H4 (cell line): Measurements from ENCODE around the gene IRF1. TPM values are rescaled to one million over a fixed set of nuclear protein-coding genes. Genes with fewer than 3 reads are reported as not detected.

Experiments
- DNase-seq: peaks from one replicate; pipeline ENCODE4 v3.0.0-alpha.2; 2015; ENCODE audit warnings: low spot score
- total RNA-seq: library from RNA; depleted of rRNA; stranded (reverse); fragments of >200 nt; shearing (Covaris generic); gene quantifications from 2 replicates; pipeline ENCODE4 v1.2.3, GENCODE V29; 2014

Gene IRF1
- total RNA-seq, 1 experiment from 2014 or later: 30.2 TPM

DNA sequence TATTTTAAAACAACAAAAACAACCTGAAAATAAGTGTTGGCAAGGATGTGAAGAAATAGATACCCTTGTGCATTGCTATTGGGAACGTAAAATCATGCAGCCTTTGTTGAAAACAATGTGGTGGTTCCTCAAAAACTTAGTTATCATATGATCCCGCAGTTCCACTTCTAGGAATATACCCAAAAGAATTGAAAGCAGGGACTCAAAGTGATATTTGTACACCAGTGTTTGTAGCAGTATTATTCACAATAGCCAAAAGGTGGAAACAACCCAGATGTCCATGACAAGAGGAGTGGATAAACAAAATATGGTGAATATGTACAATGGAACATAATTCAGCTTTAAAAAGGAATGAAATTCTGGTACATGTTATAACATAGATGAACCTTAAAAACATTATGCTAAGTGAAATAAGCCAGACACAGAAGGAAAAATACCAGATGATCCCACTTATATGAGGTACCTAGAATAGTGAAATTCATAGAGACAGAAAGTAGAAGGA is 29.0 kb downstream of the IRF1 start:
- DNase-seq: no peak

DNA sequence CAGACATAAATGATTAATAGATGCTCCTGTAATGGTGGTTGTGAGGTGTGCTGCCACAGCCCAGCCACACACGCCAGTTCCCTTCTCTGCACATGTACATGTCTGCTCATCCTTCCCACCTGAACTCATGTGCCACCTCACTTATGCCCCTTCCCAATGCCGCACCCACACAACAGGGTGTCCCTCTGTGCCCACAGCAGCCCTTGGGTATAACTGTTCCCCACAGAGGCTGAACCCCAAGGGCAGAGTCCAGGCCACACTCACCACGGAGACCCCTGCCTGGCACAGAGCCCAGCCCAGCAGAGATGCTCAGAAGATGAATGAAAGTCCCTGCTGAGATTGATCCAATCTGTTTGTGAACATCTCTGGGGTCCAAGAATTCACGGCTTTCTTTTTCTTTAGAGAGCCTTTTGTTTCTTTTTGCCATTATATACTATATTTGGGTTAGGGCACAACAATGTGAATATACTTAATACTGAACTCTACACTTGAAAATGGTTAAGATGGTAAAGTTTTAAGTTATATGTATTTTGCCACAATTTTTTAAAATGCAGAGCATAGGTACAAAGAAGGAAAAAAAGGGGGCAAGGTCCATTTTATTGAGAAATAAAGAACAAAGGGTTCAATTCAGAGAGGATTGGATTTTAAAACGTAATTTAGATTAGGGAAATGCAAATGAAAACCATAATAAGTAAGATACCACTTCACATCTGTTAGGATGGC is 29.6 kb downstream of the IRF1 start:
- no peak for DNase-seq

DNA sequence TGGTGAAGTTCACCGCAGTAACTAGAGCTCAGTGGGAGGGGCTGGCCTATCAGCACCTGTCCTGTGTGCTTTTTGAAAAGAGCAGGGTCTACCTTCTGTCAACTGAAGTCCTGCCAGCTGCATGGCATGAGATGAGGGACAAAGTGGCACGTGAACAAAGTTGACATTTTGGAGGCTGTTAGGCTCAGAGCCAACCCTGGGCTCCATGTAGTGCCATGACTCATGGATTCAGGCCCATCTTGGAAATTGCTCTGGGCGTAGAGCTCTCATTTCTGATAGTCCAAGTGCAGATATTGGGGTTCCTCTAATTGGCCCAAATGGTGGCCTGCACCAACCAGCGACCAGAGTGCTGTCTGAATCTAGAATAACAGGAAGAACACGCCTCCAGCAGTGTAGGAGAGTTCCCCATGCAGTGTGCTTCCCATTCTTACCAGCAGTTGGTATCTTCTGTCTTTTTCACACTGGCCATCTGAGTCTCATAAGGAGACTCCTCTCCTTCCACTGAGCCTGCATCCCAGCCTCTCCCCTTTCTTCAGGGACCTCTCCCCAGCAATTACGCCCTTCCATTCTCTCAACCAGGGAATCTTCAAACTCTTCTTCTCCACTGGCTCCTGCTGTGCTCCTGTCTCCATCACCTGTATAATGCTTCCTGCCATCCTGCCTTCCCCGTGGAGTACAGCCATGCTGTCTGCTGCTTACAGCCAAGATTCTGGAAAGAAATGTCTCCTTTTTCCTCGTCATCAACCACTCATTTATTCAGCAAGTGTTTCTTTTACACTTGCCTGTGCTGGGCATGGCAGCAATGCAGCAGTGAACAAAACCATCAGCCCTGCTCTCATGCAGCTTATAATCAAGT is 30.4 kb downstream of the IRF1 start:
- DNase-seq: peak; percentile 71

DNA sequence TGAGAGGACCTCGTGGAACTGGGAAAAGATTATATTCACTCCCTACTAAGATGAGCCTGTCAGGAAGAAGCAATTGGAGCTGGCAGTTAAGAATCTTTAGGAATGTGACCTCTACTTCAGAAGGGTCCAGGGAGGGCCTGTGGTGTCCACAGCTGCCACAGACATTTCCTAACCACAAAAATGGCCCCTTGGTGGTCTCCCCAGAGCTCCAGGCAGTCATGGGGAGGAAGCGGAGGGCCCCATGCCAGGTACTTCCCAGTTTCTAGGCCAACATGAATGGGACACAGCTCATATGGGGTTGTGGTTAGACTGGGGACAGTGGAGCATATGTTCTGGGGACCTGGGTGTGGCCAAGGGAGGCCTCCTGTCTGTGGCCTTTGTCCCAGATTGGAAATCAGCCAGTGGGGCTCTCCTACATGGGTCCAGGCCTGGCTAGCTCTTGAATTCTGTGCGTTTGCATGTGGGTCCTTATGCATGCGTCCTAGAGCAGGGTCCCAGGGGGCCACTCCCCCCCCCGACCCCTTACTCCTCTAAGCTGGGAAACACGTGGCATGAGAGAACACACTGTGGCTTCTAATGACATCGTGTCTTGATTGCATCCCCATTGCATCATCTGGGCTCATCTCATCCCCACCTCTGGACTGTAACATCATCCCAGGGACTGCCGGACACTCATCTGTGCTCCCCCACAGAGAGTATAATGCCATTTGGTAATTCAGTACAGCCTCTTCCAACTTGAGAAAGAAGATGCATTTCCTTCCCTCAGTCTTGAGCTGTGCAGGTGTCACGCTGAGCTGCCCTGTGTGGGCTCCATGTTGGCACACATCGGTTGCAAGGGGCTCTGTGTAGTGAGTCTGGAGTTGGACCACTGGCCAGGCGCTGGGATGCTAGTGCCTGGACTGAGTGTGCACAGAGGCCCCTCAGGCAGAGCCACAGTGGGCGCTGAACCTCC is 31.3 kb downstream of the IRF1 start:
- DNase-seq: peak; percentile 93

DNA sequence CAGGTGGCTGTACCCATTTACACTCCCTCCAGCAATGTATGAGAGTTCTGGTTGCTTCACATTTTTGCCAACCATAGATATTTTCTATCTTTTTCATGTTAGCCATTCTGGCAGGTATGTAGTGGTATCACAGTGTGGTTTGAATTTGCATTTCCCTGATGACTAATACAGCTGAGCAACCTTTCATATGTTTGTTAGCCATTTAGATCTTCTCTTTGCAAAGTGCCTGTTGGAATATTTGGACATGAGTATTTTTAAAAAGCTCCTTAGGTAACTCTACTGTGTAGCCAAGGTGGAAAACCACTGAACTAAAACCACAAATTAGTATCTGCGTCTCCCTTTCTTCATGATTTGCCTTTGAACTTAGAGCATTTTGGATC is 31.9 kb downstream of the IRF1 start:
- peak; percentile 74 for DNase-seq

DNA sequence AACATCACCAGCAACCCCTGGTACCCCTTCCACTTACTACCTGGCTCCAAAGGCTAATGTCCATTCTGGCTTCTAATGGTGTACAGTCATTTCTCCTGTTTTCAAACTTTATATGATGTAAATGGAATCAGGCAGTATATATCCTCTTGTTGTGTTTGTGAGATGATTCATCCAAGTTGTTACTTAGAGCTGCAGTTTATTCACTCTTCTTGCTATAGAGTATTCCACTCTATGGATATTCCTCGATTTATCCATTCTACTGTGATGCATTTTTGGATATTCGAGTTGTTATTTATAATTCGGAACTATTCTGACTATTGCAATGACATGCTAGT is 32.4 kb downstream of the IRF1 start:
- no peak for DNase-seq

DNA sequence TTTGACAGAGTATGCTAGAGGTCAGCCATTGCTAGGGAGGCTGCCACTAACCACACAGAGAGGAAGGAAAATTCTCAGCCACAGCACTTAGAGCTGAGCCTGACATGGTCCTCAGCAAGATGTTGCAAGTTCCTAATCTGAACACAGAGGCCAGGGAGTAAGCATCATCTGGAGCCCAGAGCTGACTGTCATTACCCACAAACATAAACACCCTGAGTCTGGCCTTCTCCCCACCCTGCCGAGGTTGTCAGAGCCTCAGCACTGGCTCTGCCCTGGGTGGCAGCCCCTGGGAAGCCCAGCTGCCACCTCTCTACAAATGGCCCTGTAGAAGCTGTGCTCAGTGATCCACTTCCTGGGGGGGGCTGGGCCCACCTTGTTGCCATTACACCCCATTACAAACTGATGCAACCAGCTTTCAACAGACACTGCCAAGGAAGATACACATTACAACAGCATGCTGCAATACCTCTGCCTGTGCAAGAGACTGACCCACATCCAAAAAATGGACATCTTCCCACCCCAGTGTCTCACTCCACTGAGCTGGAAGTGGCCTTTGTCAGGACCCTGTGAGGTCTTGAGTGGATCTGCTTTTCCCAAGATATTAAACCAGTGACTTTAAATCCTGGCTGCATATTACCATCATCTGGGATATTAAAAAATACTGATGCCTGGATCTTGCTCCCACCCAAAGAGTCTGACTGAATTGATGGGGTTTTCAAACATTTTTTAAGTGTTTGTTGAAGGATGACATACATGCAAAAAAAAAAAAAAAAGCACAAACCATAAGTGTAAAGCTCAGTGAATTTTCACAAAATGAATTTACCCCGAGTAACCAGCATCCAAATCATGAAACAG is 33.0 kb downstream of the IRF1 start:
- peak; percentile 93 for DNase-seq

DNA sequence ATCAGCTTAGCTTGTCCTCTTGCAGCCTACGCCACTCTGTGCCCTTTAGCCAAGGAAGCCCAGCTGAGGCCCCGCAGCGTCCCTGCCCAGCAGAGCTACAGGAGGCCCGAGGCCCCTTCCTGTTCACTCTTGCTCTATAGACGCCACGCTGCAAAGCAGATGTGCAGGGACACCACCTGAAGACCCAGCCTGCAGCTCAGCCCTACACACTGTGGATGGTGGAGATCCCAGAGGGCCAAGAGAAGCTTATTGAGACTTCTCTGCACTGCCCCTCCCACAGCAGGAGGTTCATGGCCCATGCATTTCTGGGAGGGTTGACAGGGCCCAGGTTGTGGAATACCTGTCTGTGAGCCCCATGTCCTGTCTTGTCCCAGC is 33.6 kb downstream of the IRF1 start:
- DNase-seq: no peak

DNA sequence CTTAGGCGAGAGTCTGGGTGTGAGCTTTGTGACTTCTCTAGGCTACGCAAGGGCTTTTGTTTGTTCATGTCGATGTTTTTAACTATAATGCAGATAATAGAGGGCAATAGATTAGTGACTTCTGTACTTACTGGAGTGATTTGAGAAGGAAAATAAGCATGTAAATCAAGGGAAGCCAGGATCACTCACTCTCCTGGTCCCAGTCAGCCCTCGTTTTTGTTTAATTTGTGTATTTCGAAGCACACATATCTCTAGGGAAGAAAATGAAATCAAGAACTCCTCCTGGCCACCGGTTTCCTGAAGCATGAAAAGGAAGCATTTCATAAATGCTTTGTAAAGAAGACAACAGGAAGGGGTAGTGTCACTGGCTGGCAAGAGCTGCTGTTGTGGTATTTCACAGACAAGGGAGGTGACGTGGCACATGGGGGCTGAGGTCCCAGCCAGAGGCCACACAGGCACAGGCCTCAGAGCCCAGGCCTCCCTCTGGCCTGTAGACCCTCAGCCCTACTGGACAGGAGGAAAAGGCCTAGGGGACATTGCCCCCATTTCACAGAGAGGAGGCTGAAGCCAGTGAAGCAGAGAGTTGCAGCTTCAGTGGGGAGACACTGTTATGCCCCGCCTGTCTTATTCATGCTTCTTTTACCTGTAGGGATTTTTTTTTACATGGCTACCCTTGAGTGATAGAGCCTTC is 34.1 kb downstream of the IRF1 start:
- DNase-seq: peak; percentile 64

DNA sequence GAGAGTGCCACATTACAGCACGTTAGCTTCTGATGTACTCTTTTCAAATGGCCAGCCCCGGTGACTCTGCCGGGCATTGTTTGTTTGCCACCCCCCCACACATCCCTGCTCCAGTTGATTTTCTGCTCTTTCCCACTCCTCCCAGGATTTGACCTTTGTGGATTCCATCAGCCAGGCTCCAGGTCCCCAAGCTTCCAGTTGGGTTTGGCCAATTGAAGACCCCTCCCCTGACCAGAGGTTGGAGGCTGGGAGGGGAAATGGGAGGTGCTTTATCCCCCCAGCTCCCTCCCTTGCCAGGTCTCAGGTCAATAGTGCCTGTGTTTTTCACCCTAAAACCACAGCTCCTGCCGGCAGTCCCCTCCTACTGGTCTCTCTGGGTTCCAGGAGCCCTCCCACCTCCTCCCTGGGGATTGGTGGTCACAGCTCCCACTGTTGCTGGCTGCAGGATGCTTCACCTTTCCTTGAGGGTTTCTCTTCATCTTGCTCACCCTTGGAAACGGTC is 34.9 kb downstream of the IRF1 start:
- no peak for DNase-seq

DNA sequence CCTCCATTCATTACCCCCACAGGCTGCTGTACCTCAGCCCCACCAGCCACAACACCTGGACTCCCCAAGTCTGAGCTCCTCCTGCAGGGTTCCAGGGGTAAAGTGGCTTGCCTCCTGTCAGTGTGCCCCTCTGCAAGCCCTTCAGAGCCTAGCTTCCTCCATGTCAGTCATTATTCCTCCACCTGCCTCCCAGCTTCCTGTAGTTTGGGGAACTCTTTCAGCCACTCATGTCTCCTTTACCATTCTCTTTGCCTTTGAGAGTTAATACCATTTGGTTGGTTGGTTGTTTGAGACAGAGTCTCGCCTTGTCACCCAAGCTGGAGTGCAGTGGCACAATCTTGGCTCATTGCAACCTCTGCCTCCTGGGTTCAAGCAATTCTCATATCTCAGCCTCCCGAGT is 36.2 kb downstream of the IRF1 start:
- no peak for DNase-seq

DNA sequence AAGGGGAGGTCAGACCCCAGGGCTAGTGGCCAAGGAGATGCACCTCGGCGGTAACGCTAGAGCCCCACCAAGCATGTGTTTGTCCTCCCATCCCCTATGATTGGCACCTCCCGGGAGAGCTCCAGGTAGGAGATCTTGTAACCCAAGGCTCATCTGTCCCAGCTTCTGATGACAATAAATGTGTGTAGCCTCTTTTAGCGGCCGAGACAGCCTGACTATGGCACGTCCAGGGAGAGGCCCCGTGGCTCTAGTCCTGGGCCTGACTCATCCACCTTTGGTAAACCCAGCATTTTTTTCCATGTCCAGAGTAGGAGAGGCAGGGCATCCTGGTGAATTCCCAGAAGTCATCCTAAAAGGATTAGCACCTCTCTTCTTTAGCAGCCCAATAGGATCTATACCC is 39.2 kb downstream of the IRF1 start:
- peak; percentile 41 for DNase-seq

DNA sequence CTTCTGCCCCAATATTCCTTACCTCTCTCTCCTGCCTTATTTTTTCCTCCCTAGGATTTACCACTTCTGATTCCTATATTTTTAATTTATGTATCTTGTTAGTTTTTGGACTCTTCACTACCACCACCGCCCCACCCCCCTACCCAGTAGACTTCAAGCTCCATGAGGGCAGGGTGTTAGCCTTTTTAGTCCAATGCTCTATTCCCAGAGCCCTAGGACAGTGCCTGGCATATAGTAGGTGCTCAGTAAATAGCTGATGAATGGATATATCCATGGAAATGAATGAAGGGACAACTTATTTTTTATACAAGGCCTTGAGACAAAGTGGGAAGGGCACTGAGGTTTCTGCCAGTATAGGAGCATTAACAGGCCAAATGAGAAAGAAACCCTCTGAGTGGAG is 41.5 kb downstream of the IRF1 start:
- DNase-seq: no peak

DNA sequence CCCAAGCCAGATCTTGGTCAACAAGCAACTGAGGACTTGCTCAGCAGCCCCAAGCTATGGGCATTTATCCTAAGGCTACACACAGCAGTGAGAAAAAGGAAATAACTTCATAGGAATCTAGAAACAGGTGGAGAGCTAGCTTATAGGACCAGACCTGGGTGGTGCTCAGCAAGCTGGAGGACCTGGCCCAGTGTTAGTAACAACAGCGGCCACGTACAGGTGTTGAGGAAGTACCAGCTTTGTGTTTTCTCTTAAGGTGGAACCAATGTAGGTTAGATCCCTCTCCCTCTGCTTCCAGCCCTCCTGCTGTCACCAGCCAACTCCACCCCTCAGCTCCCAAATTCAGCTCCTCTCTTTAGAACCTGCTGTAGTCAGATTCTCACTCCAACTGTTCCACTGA is 43.4 kb downstream of the IRF1 start:
- no peak for DNase-seq

DNA sequence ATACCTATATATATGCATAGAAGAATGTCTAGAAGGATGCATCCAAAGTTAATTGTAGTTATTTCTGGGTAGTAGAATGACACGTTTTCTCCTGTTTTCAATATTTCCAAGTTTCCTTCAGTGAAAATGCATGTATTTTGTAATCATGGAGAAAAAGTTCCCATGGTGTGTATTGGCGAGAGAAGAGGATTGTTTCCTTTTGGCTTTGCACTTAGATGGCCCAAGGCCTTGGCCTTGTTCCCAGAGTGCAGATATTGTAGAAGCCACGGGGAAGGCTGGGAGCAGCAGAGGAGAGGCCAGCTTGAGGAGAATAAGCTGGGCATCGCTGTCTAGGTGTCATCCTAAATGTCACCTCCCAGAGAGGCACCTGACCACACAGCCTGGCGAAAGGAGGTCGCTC is 44.0 kb downstream of the IRF1 start:
- peak; percentile 61 for DNase-seq

DNA sequence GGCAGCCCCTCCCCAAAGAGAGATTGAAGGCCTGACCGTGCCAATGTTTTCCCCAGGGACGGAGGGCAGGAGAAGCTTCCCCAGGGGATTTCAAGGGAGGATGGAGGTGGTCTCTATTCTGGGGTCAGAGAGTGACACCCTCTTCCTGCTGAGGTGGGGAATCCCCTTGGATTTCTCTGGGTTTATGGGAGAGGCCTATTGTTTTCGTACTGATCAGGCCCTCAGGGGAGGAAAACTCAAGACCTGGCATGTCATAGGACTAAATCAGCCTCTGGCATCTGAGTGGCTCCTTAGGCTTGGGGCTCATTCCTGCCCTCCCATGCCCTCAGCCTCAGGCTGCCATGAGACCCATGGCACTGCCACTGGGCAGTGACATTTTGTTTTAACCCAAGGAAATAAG is 44.6 kb downstream of the IRF1 start:
- DNase-seq: no peak

DNA sequence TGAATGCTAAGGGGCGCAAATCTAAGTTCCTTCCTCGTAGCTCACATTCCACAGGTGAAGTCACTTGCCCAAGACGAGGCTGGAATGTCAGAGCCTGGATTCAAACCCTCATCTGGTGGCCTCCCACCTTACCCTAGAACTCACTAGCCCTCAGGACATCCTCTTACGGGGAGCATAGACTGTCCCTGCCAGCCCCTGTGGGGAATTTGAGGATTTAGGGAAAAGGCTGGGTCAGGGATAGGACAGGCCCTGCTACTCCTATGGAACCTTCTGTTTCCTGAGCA is 45.0 kb downstream of the IRF1 start:
- DNase-seq: no peak

DNA sequence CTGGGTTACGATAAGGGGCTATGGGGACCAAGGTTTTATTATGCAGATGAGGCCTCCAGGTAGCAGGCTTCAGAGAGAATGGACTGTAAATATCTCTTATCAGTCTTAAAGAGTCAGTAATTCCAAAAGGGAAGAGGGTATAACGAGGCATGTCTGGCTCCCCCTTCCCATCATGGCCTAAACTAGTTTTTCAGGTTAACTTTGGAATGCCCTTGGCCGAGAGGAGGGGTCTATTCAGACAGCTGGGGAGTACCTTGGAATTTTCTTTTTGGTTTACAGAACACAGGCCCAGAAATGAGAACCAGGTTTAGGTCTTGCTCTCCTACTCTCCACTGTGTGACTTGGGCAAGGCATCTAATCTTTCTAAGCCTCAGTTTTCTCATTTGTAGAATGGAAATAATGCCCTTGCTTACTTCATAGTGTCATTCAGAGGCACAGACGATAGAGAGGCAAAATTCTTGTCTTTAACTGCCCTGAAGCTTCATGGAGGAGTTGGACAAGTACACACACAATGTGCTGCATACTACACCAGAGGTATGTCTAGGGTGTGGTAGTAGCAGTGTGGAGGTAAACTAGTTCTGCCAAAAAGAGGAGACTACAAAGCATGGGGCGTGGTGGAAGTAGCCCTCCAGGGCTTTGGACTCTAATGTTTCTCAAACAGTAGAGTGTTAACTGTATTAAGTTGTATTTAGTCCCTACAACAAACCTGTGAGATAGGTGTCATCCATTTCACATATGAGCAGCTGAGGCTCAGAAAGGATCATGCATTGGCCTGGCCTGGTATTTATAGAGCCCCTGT is 45.5 kb downstream of the IRF1 start:
- DNase-seq: no peak

DNA sequence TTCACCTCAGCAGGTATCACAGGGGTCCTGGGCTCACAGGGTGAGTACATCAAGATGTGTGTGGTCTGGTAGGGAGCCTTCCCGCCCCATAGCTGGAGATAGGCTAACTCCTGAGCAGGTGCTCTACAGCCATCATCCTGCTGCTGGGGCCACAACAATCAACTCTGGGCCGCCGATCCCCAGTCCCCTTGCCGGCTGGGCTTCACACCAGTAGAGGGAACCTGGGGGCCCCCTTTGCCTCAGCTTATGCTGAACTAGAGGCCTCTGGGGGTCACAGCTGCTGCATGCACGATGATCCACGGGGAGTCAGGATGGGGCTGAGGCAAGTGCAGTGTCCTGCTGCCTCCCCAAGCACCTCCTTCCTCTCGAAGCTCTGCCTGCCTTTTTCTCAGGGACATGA is 46.5 kb downstream of the IRF1 start:
- DNase-seq: no peak
